H9 (cell line): ENCODE measurements around the gene ABHD17C. TPM values are rescaled to one million over a fixed set of nuclear protein-coding genes. Genes with fewer than 3 reads are reported as not detected.

Experiments used
- DNase-seq: peaks from one replicate; pipeline ENCODE4 v3.0.0-alpha.2; 2017
- H2AFZ ChIP-seq: one replicate; pipeline ENCODE4 v1.6.1; 2013; ENCODE audit warnings: mild to moderate bottlenecking, low read length, control low read depth, moderate library complexity
- H2AK5ac ChIP-seq: 2 replicates; pipeline ENCODE4 v1.6.1; 2013; ENCODE audit warnings: low read length, control low read depth, mixed read lengths; ENCODE audit not compliant: insufficient read length
- H2BK120ac ChIP-seq: one replicate; pipeline ENCODE4 v1.6.1; 2013; ENCODE audit warnings: low read depth, mild to moderate bottlenecking, low read length, control low read depth, inconsistent platforms; ENCODE audit not compliant: poor library complexity, severe bottlenecking
- H2BK12ac ChIP-seq: 2 replicates; pipeline ENCODE4 v1.6.1; 2013; ENCODE audit warnings: low read length, control low read depth, mixed read lengths, low read depth; ENCODE audit not compliant: insufficient read length
- H2BK15ac ChIP-seq: 2 replicates; pipeline ENCODE4 v1.6.1; 2013; ENCODE audit warnings: low read depth, low read length, control low read depth
- H2BK20ac ChIP-seq: one replicate; pipeline ENCODE4 v1.6.1; 2013; ENCODE audit warnings: low read depth, mild to moderate bottlenecking, low read length, control low read depth, inconsistent platforms; ENCODE audit not compliant: poor library complexity, severe bottlenecking
- H2BK5ac ChIP-seq: 2 replicates; pipeline ENCODE4 v1.6.1; 2013; ENCODE audit warnings: low read length, control low read depth, mixed read lengths; ENCODE audit not compliant: insufficient read length
- H3K14ac ChIP-seq: 2 replicates; pipeline ENCODE4 v1.6.1; 2013; ENCODE audit warnings: low read length, control low read depth; ENCODE audit not compliant: insufficient read depth
- H3K18ac ChIP-seq: 2 replicates; pipeline ENCODE4 v1.6.1; 2013; ENCODE audit warnings: low read depth, mild to moderate bottlenecking, mixed read lengths, low read length, control low read depth; ENCODE audit not compliant: insufficient read length
- H3K23ac ChIP-seq: 2 replicates; pipeline ENCODE4 v1.6.1; 2013; ENCODE audit warnings: low read length, control low read depth, mixed read lengths, low read depth; ENCODE audit not compliant: insufficient read length
- H3K23me2 ChIP-seq: 2 replicates; pipeline ENCODE4 v1.6.1; 2013; ENCODE audit warnings: low read depth, mild to moderate bottlenecking, mixed read lengths, low read length, control low read depth; ENCODE audit not compliant: insufficient read length, poor library complexity, severe bottlenecking
- H3K27ac ChIP-seq: 2 replicates; pipeline ENCODE4 v1.5.1; 2013; ENCODE audit warnings: low read length, control low read depth, mixed read lengths, low read depth; ENCODE audit not compliant: insufficient read length
- H3K27me3 ChIP-seq: 2 replicates; pipeline ENCODE4 v1.6.1; 2013; ENCODE audit warnings: low read length, control low read depth, inconsistent platforms; ENCODE audit not compliant: insufficient read depth
- H3K4ac ChIP-seq: 2 replicates; pipeline ENCODE4 v1.6.1; 2013; ENCODE audit warnings: low read depth, mild to moderate bottlenecking, control low read depth, inconsistent platforms, low read length, moderate library complexity
- H3K4me1 ChIP-seq: 2 replicates; pipeline ENCODE4 v1.6.1; 2013; ENCODE audit warnings: low read length, control low read depth, inconsistent platforms; ENCODE audit not compliant: insufficient read depth
- H3K4me2 ChIP-seq: 2 replicates; pipeline ENCODE4 v1.6.1; 2013; ENCODE audit warnings: low read length, control low read depth, mixed read lengths; ENCODE audit not compliant: insufficient read length, insufficient read depth
- H3K56ac ChIP-seq: 2 replicates; pipeline ENCODE4 v1.6.1; 2013; ENCODE audit warnings: low read depth, mild to moderate bottlenecking, mixed read lengths, low read length, control low read depth; ENCODE audit not compliant: insufficient read length
- H3K79me1 ChIP-seq: 2 replicates; pipeline ENCODE4 v1.6.1; 2013; ENCODE audit warnings: low read depth, mild to moderate bottlenecking, moderate library complexity, low read length, control low read depth, inconsistent platforms; ENCODE audit not compliant: insufficient read depth, poor library complexity, severe bottlenecking
- H3K79me2 ChIP-seq: 2 replicates; pipeline ENCODE4 v1.6.1; 2013; ENCODE audit warnings: low read length, control low read depth, inconsistent platforms; ENCODE audit not compliant: insufficient read depth
- H3K9ac ChIP-seq: 2 replicates; pipeline ENCODE4 v1.6.1; 2013; ENCODE audit warnings: low read length, control low read depth, mixed read lengths; ENCODE audit not compliant: insufficient read length; ENCODE audit errors: extremely low read depth
- H3K9me3 ChIP-seq: one replicate; pipeline ENCODE4 v1.6.1; 2013; ENCODE audit warnings: low read depth, low read length, inconsistent platforms; ENCODE audit not compliant: control insufficient read depth
- H3T11ph ChIP-seq: one replicate; pipeline ENCODE4 v1.6.1; 2013; ENCODE audit warnings: mild to moderate bottlenecking, low read length, control low read depth, inconsistent platforms
- H4K20me1 ChIP-seq: one replicate; pipeline ENCODE4 v1.6.1; 2013; ENCODE audit not compliant: control insufficient read depth, insufficient read length, insufficient read depth
- H4K5ac ChIP-seq: 2 replicates; pipeline ENCODE4 v1.6.1; 2013; ENCODE audit warnings: low read depth, mild to moderate bottlenecking, mixed read lengths, low read length, control low read depth; ENCODE audit not compliant: insufficient read length
- H4K8ac ChIP-seq: replicated peaks from 2 replicates; pipeline ENCODE4 v1.6.1; 2013; ENCODE audit warnings: low read length, control low read depth, mixed read lengths, low read depth; ENCODE audit not compliant: insufficient read length
- H4K91ac ChIP-seq: 2 replicates; pipeline ENCODE4 v1.6.1; 2013; ENCODE audit warnings: low read depth, mild to moderate bottlenecking, moderate library complexity, mixed read lengths, low read length, control low read depth; ENCODE audit not compliant: insufficient read length
- H3K27ac Mint-ChIP-seq, 3 experiments: 2 replicates in 2 of 3; 3 replicates in 1 of 3; pipeline ENCODE4 v1.8.0; 2020 to 2021; ENCODE audit warnings: mixed read lengths in 3 of 3, mild to moderate bottlenecking in 1 of 3, moderate library complexity in 1 of 3
- H3K27me3 Mint-ChIP-seq: 2 replicates; pipeline ENCODE4 v1.8.0; 2021; ENCODE audit warnings: low read depth, mild to moderate bottlenecking, moderate library complexity, mixed read lengths
- H3K36me3 Mint-ChIP-seq, 3 experiments: 2 replicates in 2 of 3; 3 replicates in 1 of 3; pipeline ENCODE4 v1.8.0; 2020 to 2021; ENCODE audit warnings: low read depth in 3 of 3, mixed read lengths in 3 of 3; ENCODE audit not compliant: insufficient read depth in 1 of 3
- H3K4me1 Mint-ChIP-seq, 2 experiments: 2 replicates each; pipeline ENCODE4 v1.8.0; 2020; ENCODE audit warnings: mixed read lengths in 2 of 2
- H3K4me3 Mint-ChIP-seq, 2 experiments: 2 replicates in 1 of 2; 3 replicates in 1 of 2; pipeline ENCODE4 v1.8.0; 2020 to 2021; ENCODE audit warnings: mild to moderate bottlenecking in 2 of 2, mixed read lengths in 2 of 2, moderate library complexity in 1 of 2
- H3K9me3 Mint-ChIP-seq, 2 experiments: 2 replicates in 1 of 2; 3 replicates in 1 of 2; pipeline ENCODE4 v1.8.0; 2020; ENCODE audit warnings: mild to moderate bottlenecking in 2 of 2, mixed read lengths in 2 of 2, moderate library complexity in 1 of 2
- CTCF ChIP-seq: fragments of 200-600 bp; sonication (generic); conservative IDR thresholded peaks from 3 replicates; pipeline ENCODE4 v1.8.0; 2021; ENCODE audit warnings: antibody characterized with exemption, mild to moderate bottlenecking
- WGBS: extraction: QIAGEN DNeasy Blood & Tissue Kit; methylation state at CpG from one replicate; pipeline ENCODE4 v1.1.7; 2013; ENCODE audit warnings: missing lambda C conversion rate, low lambda C conversion rate, mixed read lengths; ENCODE audit not compliant: insufficient read length; ENCODE audit errors: extremely low coverage; 5-methylcytosine and 5-hydroxymethylcytosine counted together
- total RNA-seq: library from RNA; stranded (reverse); gene quantifications from 2 replicates; pipeline ENCODE4 v1.2.1, GENCODE V29; 2021

Gene ABHD17C
- total RNA-seq, 1 experiment from 2014 or later: 21.5 TPM

GRCh38 chr15:80768158-80768557, 73.0 kb downstream of the ABHD17C start:
- no peaks in the 10 kb centered on the region for H4K20me1 ChIP-seq
- no peak overlapping the region for H3K27ac ChIP-seq
- no peaks in the 10 kb centered on the region; the same call in 1 of the 2 replicates for H3K27me3 Mint-ChIP-seq
- no peak overlapping the region for H3K14ac ChIP-seq
- H4K5ac ChIP-seq: no peak overlapping the region
- H2BK15ac ChIP-seq: no peak overlapping the region
- no peak overlapping the region for H2BK20ac ChIP-seq
- no peaks in the 10 kb centered on the region for H3K23me2 ChIP-seq
- H3K27ac Mint-ChIP-seq: no peak overlapping the region
- no peak overlapping the region for H2BK5ac ChIP-seq
- H2AFZ ChIP-seq: no peak overlapping the region
- no peak overlapping the region for H3K9ac ChIP-seq
- no peak overlapping the region for H3K4me2 ChIP-seq
- DNase-seq: no peak
- H3K9me3 ChIP-seq: no peaks in the 10 kb centered on the region
- no peak overlapping the region for H2BK12ac ChIP-seq
- H3T11ph ChIP-seq: no peak overlapping the region
- H3K4me3 Mint-ChIP-seq: no peak overlapping the region
- H3K27me3 ChIP-seq: no peaks in the 10 kb centered on the region
- no peak overlapping the region for H2BK120ac ChIP-seq
- H3K18ac ChIP-seq: no peak overlapping the region
- H3K23ac ChIP-seq: no peak overlapping the region
- TF ChIP-seq CTCF: no peak
- no peaks in the 10 kb centered on the region for H3K9me3 Mint-ChIP-seq
- no peaks in the 10 kb centered on the region for H3K79me1 ChIP-seq
- no peak overlapping the region for H3K56ac ChIP-seq
- no peaks in the 10 kb centered on the region for H3K4me1 ChIP-seq
- H2AK5ac ChIP-seq: no peak overlapping the region
- no CpG with 5 or more reads among the region's 1 CpG for WGBS
- no peak overlapping the region for H3K4ac ChIP-seq
- H3K36me3 Mint-ChIP-seq: no peaks in the 10 kb centered on the region
- H3K4me1 Mint-ChIP-seq: peaks cover 0 to 2% of the 10 kb centered on the region in 2 experiments; a peak in 1 of 4 replicates
- no peak overlapping the region for H4K8ac ChIP-seq
- H4K91ac ChIP-seq: no peak overlapping the region
- no peaks in the 10 kb centered on the region for H3K79me2 ChIP-seq
